ENCODE data around the gene NUP37.

NUP37 gene

GRCh38 chr12:102031852-102032251 is 88.1 kb downstream of the NUP37 start:
- DNase-seq (ENCODE audit: low read depth in 2 of 2, low spot score in 1 of 2): no peak

- DNase-seq (ENCODE audit: low read depth in 2 of 2, low spot score in 1 of 2): no peak
Observed at GRCh38 chr12:102029141-102029540, 90.8 kb downstream of the NUP37 start.

GRCh38 chr12:102026728-102027127 is 93.2 kb downstream of the NUP37 start:
- DNase-seq (ENCODE audit: low read depth in 2 of 2, low spot score in 1 of 2): no peak

GRCh38 chr12:102024765-102025164 is 95.1 kb downstream of the NUP37 start:
- DNase-seq (ENCODE audit: low read depth in 2 of 2, low spot score in 1 of 2): no peak

- DNase-seq (ENCODE audit: low read depth in 2 of 2, low spot score in 1 of 2): no peak
Observed at GRCh38 chr12:102023343-102023930, 96.5 kb downstream of the NUP37 start.

Data from stimulated activated CD8-positive, alpha-beta memory T cell treated with anti-CD3 and anti-CD28 coated beads, Interleukin-4, amount 100 ng/mL, for 1 hour (primary cell).